Stimulated activated CD8-positive, alpha-beta memory T cell treated with anti-CD3 and anti-CD28 coated beads, Interleukin-12 subunit alpha, Interleukin-12 subunit beta, amount 100 ng/mL, for 1 hour (primary cell): ENCODE results near the gene CEP78.
"Not testable (repeated sequence)": the region's sequence is repeated elsewhere in the genome, so short reads cannot be mapped to it uniquely, and the experiment has no call there.

Experiments used
- DNase-seq: peaks from one replicate; pipeline ENCODE4 v3.0.0-alpha.2; 2020; ENCODE audit warnings: low read depth

Gene CEP78, protein sequence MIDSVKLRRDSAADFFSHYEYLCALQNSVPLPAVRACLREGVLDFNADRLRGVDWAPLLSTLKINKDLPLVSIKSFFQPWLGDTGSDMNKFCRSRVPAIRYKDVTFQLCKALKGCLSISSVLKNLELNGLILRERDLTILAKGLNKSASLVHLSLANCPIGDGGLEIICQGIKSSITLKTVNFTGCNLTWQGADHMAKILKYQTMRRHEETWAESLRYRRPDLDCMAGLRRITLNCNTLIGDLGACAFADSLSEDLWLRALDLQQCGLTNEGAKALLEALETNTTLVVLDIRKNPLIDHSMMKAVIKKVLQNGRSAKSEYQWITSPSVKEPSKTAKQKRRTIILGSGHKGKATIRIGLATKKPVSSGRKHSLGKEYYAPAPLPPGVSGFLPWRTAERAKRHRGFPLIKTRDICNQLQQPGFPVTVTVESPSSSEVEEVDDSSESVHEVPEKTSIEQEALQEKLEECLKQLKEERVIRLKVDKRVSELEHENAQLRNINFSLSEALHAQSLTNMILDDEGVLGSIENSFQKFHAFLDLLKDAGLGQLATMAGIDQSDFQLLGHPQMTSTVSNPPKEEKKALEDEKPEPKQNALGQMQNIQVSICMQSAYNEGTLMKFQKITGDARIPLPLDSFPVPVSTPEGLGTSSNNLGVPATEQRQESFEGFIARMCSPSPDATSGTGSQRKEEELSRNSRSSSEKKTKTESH

GRCh38 chr9:78235762-78236550, at the start of gene CEP78:
Gene CEP78 (plus strand): TSS chr9:78236075. CDS start chr9:78236351, 276 bp downstream.
- DNase-seq, result peak; percentile 76

DNA sequence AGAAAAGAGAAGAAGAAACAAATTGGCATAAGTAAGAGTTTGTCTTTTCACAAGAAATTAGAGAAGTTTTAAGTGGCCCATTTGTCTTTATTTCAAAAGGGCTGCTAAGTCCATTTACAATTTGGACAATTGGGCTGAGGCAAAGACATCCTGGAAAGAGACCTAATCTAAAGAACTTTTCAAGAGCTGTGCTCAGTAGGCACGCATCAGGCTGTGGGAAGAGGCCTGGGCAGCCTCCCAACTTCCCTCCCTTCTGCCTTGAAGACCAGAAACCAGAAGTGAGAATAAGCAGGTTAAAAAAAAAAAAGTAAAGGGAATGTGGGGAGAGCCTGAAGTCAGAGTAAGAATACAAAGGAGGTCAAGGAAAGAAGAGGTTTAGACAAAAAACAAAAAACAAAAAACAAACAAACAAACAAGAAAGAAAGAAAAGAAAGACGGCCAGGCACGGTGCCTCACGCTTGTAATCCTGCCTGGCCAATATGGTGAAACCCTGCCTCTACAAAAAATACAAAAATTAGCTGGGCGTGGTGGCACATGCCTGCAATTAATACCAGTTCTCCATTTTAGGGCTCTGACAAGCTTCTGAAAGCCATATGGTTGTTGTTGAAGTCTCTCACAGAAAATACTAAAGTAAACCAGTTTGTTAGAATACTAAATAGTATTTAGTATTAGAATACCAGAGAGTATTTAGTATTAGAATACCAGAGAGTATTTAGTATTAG, 48.0 kb upstream of the CEP78 start:
- no peak for DNase-seq

- DNase-seq, result no peak
These were observed 47.3 kb upstream of the CEP78 start for GRCh38 chr9:78188594-78188993.

DNA sequence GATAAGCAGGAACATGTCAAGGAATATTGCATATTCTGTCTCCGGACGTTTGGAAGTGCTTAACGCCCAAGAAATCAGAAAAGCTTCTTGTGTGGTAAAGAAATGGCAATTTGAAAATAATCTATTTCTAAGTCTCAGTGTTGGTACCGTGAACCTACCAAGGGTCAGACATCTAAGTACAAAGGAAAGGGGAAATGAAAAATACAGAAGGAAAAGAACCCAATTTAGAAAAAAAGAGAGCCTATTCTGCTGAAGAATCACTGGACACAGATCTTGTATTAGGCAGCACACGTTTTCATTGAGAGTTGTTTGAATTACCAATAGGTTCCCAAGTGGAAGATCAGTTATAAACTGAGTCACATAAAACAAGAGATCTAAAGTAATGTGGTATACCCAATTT, 46.9 kb upstream of the CEP78 start:
- no peak for DNase-seq

DNA sequence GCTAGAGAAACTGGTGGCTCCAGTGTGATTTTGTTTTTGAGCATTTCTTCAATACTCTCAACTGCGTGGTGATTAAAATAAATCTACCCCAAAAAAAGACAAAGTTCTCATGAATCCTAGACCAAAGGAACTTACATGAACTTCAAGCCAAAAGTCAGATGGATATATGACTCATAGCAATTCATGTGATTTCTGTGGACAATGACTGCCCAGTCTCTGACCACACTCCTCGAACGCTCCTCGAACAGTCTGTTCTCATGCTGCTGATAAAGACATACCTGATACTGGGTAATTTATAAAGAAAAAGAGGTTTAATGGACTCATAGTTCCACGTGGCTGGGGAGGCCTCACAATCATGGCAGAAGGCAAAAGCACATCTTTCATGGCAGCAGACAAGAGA, 46.4 kb upstream of the CEP78 start:
- no peak for DNase-seq

GRCh38 chr9:78191931-78192330, 43.9 kb upstream of the CEP78 start:
- no peak for DNase-seq

GRCh38 chr9:78196258-78196657, 39.6 kb upstream of the CEP78 start:
- no peak for DNase-seq

- DNase-seq, result peak; percentile 44
These were observed 34.6 kb upstream of the CEP78 start for GRCh38 chr9:78201158-78201777.

GRCh38 chr9:78207319-78207718, 28.6 kb upstream of the CEP78 start:
- no peak for DNase-seq

- DNase-seq, result no peak
These were observed 28.0 kb upstream of the CEP78 start for GRCh38 chr9:78207901-78208300.

DNA sequence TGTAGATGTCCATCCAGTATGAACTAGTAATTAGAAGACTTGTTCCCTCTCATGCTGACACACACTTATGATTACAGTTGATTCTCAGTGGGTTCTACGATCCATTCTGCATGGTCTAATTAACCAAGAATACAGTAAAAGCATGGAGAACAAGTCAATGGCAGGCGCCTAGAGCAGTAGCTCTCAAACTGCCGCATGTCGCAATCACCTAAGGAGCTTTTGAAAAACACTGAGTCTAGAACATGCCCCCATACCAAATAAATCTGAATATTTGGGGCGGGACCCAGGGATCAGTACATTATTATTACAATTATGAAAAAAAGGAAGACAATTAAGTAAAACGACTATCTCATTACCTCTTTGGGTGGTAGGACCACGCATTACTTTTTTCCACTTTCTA, 26.7 kb upstream of the CEP78 start:
- no peak for DNase-seq

- DNase-seq, result no peak
These were observed 25.0 kb upstream of the CEP78 start for GRCh38 chr9:78210841-78211301.

GRCh38 chr9:78212868-78213267, 23.0 kb upstream of the CEP78 start:
- no peak for DNase-seq

DNA sequence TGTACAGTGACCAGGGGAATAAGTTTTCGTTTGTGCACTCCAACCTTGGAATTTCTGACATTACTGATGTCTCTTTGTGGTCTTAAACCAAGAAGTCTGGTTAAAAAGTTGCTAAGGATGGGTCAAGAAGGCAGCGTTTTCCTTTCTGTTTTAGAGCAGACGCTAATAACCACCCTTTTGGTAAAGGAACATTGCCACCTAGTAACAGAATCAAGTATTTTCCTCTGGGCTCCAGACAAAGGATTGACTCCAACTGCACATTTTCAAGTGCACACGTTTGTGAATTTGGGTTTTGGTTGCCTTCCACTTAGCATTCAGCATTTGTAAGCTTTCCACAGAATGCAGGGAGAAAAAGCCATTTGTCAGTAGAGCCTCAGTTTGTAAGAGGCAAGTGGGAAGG, 22.2 kb upstream of the CEP78 start:
- no peak for DNase-seq

GRCh38 chr9:78214492-78214891, 21.4 kb upstream of the CEP78 start:
- DNase-seq, result no peak

- DNase-seq, result no peak
These were observed 20.2 kb upstream of the CEP78 start for GRCh38 chr9:78215706-78216105.

DNA sequence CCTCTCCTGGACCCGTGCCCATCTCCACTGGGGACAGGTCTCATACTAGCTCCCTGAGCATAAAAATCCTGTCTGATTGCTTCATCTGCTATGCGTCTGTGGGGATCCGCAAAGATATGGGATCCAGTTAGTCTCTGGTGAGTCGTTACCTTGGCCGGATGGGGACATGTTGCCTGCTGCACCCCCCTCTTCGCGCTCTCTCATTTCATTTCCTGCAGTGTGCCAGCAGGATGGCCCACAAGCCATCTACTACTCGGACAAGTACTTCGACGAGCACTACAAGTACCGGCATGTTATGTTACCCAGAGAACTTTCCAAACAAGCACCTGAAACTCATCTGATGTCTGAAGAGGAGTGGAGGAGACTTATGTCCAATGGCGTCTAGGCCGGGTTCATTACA, 17.0 kb upstream of the CEP78 start:
- DNase-seq, result no peak

GRCh38 chr9:78221425-78221824, 14.4 kb upstream of the CEP78 start:
- DNase-seq, result no peak

- DNase-seq, result not testable (repeated sequence)
These were observed 14.0 kb upstream of the CEP78 start for GRCh38 chr9:78221841-78222240.

- no peak for DNase-seq
These were observed 5.1 kb upstream of the CEP78 start for GRCh38 chr9:78230761-78231160.

DNA sequence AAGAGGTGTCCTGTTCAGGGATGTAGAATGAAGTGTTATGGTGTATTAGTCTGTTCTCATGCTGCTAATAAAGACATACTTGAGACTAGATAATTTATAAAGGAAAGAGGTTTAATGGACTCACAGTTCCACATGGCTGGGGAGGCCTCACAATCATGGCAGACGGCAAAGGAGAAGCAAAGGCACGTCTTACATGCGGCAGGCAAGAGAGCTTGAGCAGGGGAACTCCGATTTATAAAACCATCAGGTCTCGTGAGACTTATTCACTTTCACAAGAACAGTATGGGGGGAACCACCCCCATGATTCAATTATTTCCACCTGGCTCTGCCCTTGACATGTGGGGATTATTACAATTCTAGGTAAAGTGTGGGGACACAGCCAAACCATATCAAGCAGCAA, 3.4 kb upstream of the CEP78 start:
- not testable (repeated sequence) for DNase-seq
